GM18526 (cell line): ENCODE data around the gene PTPDC1.

Experiments used
- POLR2A ChIP-seq: IDR thresholded peaks from 3 replicates; pipeline ENCODE4 v1.6.1; 2011; ENCODE audit not compliant: insufficient read length; ENCODE audit errors: extremely low read depth

Gene PTPDC1

DNA sequence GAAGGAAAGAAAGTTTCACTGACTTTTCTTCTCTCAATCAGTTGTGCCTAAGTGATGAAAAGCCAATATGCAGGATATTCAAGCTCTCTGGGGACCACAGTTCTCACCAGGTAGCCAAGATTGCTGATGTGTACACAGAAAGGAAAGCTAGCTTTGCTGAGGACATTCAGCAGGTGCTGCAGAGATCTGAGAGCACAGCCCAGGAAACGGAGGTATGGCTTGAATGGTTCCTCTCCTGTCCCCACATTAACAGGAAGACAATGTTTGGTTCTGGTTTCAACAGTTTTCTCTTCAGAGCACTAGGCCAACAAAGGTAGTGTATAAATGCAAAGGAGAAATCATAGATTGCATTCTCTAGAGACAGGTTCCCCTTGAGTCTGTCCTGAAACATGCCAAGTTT lies 69.6 kb downstream of the PTPDC1 start:
- TF ChIP-seq POLR2A: no peak

DNA sequence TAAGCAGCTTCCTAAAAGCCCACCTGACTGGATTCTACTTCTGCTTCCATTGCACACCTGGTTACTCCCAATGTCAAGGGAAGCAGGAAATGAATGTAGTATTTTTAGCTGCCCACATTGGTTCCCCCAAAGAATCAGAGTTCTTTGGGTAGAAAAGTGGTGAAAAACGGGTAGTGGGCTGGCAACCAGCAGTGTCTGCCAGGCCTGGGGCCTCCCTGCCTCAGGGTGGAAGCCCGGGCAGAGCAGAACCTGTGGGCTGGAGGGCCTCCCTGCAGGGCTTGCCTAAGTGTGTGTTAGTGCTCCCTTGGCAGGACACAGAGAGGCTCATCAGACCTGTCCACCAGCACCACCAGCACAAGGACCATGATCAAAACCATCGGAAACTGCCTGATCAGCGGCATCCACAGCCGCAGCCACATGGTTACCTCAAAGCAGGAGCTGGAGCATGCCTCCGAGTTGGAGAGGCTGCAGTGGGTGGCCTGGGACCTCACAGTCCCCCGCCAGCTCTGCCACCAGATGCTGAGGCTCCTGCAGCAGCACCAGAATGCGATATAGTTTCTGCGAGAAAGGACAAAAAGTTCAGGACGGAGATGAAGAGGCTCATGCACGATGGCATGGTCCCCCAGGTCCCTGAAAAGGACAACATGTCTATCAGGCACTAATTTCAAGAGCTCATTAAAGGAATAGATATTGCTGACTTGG lies 72.2 kb downstream of the PTPDC1 start:
- no peak for TF ChIP-seq POLR2A

DNA sequence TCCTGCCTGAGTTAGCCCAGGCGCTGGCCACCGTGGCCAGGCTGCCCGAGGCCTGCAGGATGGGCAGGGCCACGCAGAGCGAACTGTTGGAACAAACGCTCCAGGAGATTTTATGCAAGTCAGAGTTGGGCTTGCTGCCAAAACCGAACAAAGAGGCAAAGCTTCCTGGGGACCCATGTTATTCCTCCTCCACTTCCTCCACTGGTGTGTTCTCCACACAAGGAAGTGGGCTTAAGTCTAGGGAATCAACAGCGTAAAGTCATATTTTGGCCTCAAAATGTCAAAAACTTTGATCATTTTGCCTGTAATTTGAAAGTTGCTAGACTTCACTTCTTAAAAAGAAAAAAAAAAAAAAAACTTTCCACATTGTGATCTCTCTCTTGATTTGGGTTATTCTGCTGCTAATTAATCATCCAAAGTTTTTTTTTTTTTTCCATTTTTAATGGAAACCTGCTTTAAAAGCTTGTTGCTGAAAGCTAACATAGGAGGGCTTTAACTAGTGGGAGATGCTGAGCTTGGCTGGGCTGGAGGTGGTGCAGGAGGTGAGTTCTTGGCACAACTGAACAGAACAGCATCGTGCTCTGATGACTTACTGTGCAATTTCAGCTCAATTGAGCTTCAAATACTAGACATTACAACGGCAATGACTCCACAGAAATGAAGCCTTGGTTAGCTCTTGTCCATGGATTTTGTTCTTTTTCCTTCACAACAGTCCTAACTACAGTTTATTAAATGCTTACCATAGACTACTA lies 73.0 kb downstream of the PTPDC1 start:
- TF ChIP-seq POLR2A: no peak
